ENCODE results near the gene SF3B1. TPM values are rescaled to one million over a fixed set of nuclear protein-coding genes. Genes with fewer than 3 reads are reported as not detected.
"Not testable (repeated sequence)": the region's sequence is repeated elsewhere in the genome, so short reads cannot be mapped to it uniquely, and the experiment has no call there.

SF3B1 gene
- total RNA-seq, 1 experiment from 2014 or later = 250 TPM

- Histone ChIP-seq H3K27ac (no peak overlapping the region), H3K36me3 (peaks cover 94% of the 10 kb centered on the region)
Measured at GRCh38 chr2:197419438-197419837, 15.4 kb downstream of the SF3B1 start.

DNA sequence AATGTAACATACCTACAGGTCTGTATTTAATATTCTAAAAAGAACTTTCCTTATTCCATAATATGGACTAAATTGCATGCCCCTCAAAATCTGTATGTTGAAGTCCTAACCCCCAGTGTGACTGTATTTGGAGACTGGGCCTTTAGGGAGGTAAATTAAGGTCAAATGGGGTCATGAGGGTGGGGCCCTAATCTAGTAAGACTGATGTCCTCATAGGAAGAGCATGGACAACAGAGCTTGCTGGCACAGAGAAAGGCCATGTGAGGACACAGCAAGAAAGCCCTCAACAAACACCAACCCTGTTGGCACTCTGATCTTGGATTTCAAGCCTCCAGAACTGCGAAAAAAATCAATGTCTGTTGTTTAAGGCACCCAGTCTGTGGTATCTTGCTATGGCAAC is 18.6 kb downstream of the SF3B1 start:
- no peak overlapping the region for H3K4me3 ChIP-seq
- no peaks in the 10 kb centered on the region for H3K4me1 ChIP-seq (replicated peaks)
- H3K9me3 ChIP-seq (replicated peaks) = no peaks in the 10 kb centered on the region
- peaks cover 93% of the 10 kb centered on the region for H3K36me3 ChIP-seq
- no peak overlapping the region for H3K27ac ChIP-seq
- no peak for DNase-seq (ENCODE audit: low read depth in 1 of 2, low spot score in 2 of 2)
- H3K27me3 ChIP-seq (replicated peaks) = no peaks in the 10 kb centered on the region

More at GRCh38 chr2:197419438-197419837, 15.4 kb downstream of the SF3B1 start:
- Histone ChIP-seq H3K27me3 (replicated peaks) (no peaks in the 10 kb centered on the region), H3K9me3 (replicated peaks) (no peaks in the 10 kb centered on the region), H3K4me3 (no peak overlapping the region), H3K4me1 (replicated peaks) (no peaks in the 10 kb centered on the region)
- DNase-seq (ENCODE audit: low read depth in 1 of 2, low spot score in 2 of 2) = no peak

- Histone ChIP-seq H3K9me3 (replicated peaks) (no peaks in the 10 kb centered on the region), H3K4me1 (replicated peaks) (no peaks in the 10 kb centered on the region), H3K27me3 (replicated peaks) (no peaks in the 10 kb centered on the region), H3K4me3 (no peak overlapping the region), H3K27ac (no peak overlapping the region), H3K36me3 (peaks cover 93% of the 10 kb centered on the region)
- DNase-seq (ENCODE audit: low read depth in 1 of 2, low spot score in 2 of 2) = no peak
Measured at GRCh38 chr2:197414515-197414914, 20.3 kb downstream of the SF3B1 start.

DNA sequence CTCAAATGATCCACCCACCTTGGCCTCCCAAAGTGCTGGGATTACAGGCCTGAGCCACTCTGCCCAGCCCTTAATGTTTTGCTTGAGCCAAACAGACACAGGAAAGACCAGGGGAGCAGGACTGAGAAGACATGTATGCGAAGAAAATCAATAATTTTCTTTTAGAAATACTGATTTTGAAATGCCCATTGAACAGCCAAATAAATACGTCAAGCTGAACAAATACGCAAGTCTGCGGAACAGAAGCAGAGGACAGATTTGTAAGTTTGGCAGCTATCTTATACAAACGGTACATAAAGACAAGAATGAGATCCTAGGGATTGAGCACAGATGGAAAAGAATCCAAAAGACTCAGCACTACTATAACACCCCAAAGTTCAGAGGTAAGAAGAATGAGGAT is 20.8 kb downstream of the SF3B1 start:
- H3K9me3 ChIP-seq (replicated peaks) = no peaks in the 10 kb centered on the region
- peaks cover 93% of the 10 kb centered on the region for H3K36me3 ChIP-seq
- H3K4me3 ChIP-seq = no peak overlapping the region
- no peak for DNase-seq (ENCODE audit: low read depth in 1 of 2, low spot score in 2 of 2)
- H3K4me1 ChIP-seq (replicated peaks) = no peaks in the 10 kb centered on the region
- no peak overlapping the region for H3K27ac ChIP-seq
- no peaks in the 10 kb centered on the region for H3K27me3 ChIP-seq (replicated peaks)

DNA sequence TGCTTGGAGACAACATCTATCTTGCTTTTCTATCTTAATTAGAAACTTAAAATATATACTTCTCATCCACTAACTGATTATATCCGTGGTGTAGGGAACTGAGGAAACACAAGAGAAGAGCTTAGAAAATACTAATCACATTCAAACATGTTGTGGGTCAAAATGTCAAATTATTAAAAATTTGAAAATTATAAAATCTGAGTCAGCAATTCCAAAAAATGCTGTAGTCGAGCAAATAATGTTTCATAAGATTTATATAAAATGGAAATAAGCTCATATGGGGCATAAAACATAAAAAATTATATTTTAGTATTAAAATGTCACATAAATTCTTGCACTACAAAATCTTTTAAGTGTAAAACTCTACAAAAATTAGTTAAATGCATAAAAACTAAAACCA is 29.2 kb downstream of the SF3B1 start:
- Histone ChIP-seq H3K4me1 (replicated peaks) (no peaks in the 10 kb centered on the region), H3K9me3 (replicated peaks) (no peaks in the 10 kb centered on the region), H3K27ac (no peak overlapping the region), H3K27me3 (replicated peaks) (no peaks in the 10 kb centered on the region), H3K4me3 (no peak overlapping the region), H3K36me3 (peaks cover 94% of the 10 kb centered on the region)
- DNase-seq (ENCODE audit: low read depth in 1 of 2, low spot score in 2 of 2) = no peak

GRCh38 chr2:197399887-197400540 is 34.8 kb downstream of the SF3B1 start:
- Histone ChIP-seq H3K9me3 (replicated peaks) (no peaks in the 10 kb centered on the region), H3K4me1 (replicated peaks) (no peaks in the 10 kb centered on the region), H3K27me3 (replicated peaks) (no peaks in the 10 kb centered on the region), H3K27ac (no peak overlapping the region), H3K36me3 (peaks cover 98% of the 10 kb centered on the region), H3K4me3 (no peak overlapping the region)
- DNase-seq (ENCODE audit: low read depth in 1 of 2, low spot score in 2 of 2) = no peak

- H3K27me3 ChIP-seq (replicated peaks) = no peaks in the 10 kb centered on the region
- H3K9me3 ChIP-seq (replicated peaks) = no peaks in the 10 kb centered on the region
- peaks cover 99% of the 10 kb centered on the region for H3K36me3 ChIP-seq
- no peak overlapping the region for H3K4me3 ChIP-seq
- no peak overlapping the region for H3K27ac ChIP-seq
- H3K4me1 ChIP-seq (replicated peaks) = no peaks in the 10 kb centered on the region
- DNase-seq (ENCODE audit: low read depth in 1 of 2, low spot score in 2 of 2) = no peak
Measured at GRCh38 chr2:197398913-197399312, 35.9 kb downstream of the SF3B1 start.

GRCh38 chr2:197391220-197391717 is 43.6 kb downstream of the SF3B1 start:
- Histone ChIP-seq H3K4me3 (no peak overlapping the region), H3K27me3 (replicated peaks) (no peaks in the 10 kb centered on the region), H3K9me3 (replicated peaks) (no peaks in the 10 kb centered on the region), H3K36me3 (peaks cover 56% of the 10 kb centered on the region), H3K4me1 (replicated peaks) (no peaks in the 10 kb centered on the region), H3K27ac (no peak overlapping the region)
- no peak for DNase-seq (ENCODE audit: low read depth in 1 of 2, low spot score in 2 of 2)

DNA sequence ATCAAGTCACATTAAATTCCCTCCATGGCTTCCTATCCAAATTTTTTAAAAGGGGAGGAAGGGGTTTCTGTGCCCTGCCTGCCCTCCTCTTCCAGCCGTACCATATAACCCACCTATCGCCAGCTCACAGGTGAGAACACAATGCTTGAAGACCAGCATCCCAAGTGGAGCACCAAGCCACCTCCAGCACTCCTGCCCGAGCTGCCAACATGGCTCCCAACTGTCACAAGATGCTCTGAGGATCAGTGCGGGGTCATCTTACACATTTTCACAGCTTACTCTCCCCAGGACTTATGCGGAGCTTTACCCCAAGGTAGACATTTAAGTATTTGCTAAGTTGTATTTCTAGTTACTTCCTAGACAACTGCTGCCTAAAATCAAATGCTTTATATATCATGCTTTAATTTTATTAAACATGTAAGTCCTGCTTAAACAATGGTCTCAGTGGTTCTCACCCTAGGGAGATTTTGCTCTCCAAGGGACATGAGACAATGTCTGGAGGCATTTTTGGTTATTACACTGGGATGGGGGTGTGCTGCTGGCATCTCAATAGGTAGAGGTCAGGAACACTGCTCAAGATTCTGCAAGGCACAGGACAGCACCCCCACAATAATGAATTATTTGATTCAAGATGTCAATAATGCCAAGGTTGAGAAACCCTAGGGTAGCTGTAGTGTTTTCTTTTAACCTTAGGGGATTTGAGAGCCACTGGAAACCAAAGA is 45.8 kb downstream of the SF3B1 start:
- no peak overlapping the region for H3K4me3 ChIP-seq
- H3K4me1 ChIP-seq (replicated peaks) = no peaks in the 10 kb centered on the region
- H3K9me3 ChIP-seq (replicated peaks) = no peaks in the 10 kb centered on the region
- no peak overlapping the region for H3K27ac ChIP-seq
- no peaks in the 10 kb centered on the region for H3K27me3 ChIP-seq (replicated peaks)
- H3K36me3 ChIP-seq = peaks cover 34% of the 10 kb centered on the region
- DNase-seq (ENCODE audit: low read depth in 1 of 2, low spot score in 2 of 2) = no peak

GRCh38 chr2:197387179-197387578 is 47.6 kb downstream of the SF3B1 start:
- H3K9me3 ChIP-seq (replicated peaks) = no peaks in the 10 kb centered on the region
- H3K4me3 ChIP-seq = no peak overlapping the region
- peaks cover 16% of the 10 kb centered on the region for H3K36me3 ChIP-seq
- no peaks in the 10 kb centered on the region for H3K4me1 ChIP-seq (replicated peaks)
- H3K27me3 ChIP-seq (replicated peaks) = no peaks in the 10 kb centered on the region
- no peak for DNase-seq (ENCODE audit: low read depth in 1 of 2, low spot score in 2 of 2)
- H3K27ac ChIP-seq = no peak overlapping the region

- H3K36me3 ChIP-seq = peaks cover 6% of the 10 kb centered on the region
- no peak overlapping the region for H3K27ac ChIP-seq
- no peak overlapping the region for H3K4me3 ChIP-seq
- DNase-seq (ENCODE audit: low read depth in 1 of 2, low spot score in 2 of 2) = no peak
- no peaks in the 10 kb centered on the region for H3K27me3 ChIP-seq (replicated peaks)
- H3K4me1 ChIP-seq (replicated peaks) = no peaks in the 10 kb centered on the region
- no peaks in the 10 kb centered on the region for H3K9me3 ChIP-seq (replicated peaks)
Measured at GRCh38 chr2:197386242-197386641, 48.6 kb downstream of the SF3B1 start.

DNA sequence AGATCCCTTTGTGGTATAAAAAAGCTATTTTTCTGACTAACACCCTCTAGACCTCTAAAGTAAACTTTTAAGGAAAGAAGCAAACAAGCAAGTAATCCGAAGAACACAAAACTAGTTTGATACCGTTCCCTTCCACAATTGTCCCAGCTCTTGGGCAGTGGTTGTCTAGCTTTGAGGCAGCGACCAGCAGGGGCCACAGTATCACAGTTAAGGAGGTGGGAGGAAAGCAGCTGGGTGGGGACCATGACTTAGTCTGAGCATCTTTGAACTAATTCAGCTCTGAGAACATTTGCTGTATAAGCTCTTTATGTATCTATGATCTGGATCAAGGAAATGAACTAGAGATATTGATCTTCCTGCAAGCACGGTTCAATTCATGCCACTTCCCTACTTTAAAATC is 51.0 kb downstream of the SF3B1 start:
- no peaks in the 10 kb centered on the region for H3K27me3 ChIP-seq (replicated peaks)
- H3K36me3 ChIP-seq = no peaks in the 10 kb centered on the region
- peaks cover 2% of the 10 kb centered on the region; the same call in 1 of the 2 replicates for H3K4me1 ChIP-seq (replicated peaks)
- H3K27ac ChIP-seq = no peak overlapping the region
- H3K9me3 ChIP-seq (replicated peaks) = no peaks in the 10 kb centered on the region
- DNase-seq (ENCODE audit: low read depth in 1 of 2, low spot score in 2 of 2) = no peak
- H3K4me3 ChIP-seq = no peak overlapping the region

- Histone ChIP-seq H3K4me3 (no peak overlapping the region), H3K4me1 (replicated peaks) (peaks cover 5% of the 10 kb centered on the region; the same call in 1 of the 2 replicates), H3K9me3 (replicated peaks) (no peaks in the 10 kb centered on the region), H3K27me3 (replicated peaks) (no peaks in the 10 kb centered on the region), H3K27ac (no peak overlapping the region), H3K36me3 (no peaks in the 10 kb centered on the region)
- DNase-seq (ENCODE audit: low read depth in 1 of 2, low spot score in 2 of 2) = no peak
Measured at GRCh38 chr2:197381641-197382040, 53.2 kb downstream of the SF3B1 start.

GRCh38 chr2:197379918-197380309 is 54.9 kb downstream of the SF3B1 start:
- not testable (repeated sequence) for H3K9me3 ChIP-seq (replicated peaks); H3K27me3 ChIP-seq (replicated peaks); DNase-seq (ENCODE audit: low read depth in 1 of 2, low spot score in 2 of 2); H3K27ac ChIP-seq; H3K36me3 ChIP-seq; H3K4me3 ChIP-seq; H3K4me1 ChIP-seq (replicated peaks)
